Measurements from ENCODE around the gene TENT5C. TPM values are rescaled to one million over a fixed set of nuclear protein-coding genes. Genes with fewer than 3 reads are reported as not detected.

Gene TENT5C
- total RNA-seq, 1 donor from 2014 or later = 42.5 TPM

Other genes starting within 250 kb of the TENT5C start
- 37.4 TPM for gene MAN1A2, start 238.6 kb upstream of the TENT5C start, total RNA-seq

Data from skin of body (tissue), 1 donor.